G401.6 (cell line): ENCODE measurements around the gene SELENOT.

ENCODE experiments used
- FAIRE-seq: peaks from 2 replicates; lab custom pipeline; 2012; peaks lifted over from hg19 to GRCh38; lab: Jason Lieb, UNC

SELENOT gene

DNA sequence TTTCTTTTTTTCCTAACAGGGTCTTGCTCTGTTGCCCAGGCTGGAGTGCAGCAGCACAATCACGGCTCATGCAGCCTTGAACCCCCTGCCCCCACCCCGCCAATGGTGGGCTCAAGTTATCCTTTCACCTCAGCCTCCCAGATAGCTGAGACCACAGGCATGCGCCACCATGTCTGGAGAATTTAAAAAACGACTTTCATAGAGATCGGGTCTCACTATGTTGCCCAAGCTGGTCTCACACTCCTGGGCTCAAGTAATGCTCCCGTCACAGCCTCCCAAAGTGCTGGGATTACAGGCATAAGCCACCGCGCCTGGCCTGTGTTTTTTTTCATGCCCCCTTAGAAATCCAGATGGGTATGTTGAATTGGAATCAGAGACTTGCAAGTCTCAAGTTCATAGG is 60.3 kb downstream of the SELENOT start:
- FAIRE-seq: no peak

DNA sequence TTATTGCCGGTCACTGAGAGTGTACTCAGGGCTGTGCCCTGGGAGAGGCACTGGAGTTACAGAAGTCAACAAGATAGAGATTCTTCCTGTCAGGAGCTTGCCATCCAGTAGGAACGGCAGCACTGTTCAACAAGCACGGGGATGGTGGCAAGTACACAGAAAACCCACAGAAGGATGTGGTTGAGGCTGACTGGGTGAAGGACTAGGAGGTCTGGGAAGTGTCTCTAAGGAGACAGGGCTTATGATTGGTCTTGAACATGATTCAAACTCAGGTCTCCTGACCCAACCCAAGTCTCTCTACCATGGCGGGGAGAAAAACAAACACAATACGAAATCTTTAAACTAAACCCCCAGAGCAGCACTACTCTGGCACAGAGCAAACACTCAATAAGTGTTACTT is 63.0 kb downstream of the SELENOT start:
- no peak for FAIRE-seq

DNA sequence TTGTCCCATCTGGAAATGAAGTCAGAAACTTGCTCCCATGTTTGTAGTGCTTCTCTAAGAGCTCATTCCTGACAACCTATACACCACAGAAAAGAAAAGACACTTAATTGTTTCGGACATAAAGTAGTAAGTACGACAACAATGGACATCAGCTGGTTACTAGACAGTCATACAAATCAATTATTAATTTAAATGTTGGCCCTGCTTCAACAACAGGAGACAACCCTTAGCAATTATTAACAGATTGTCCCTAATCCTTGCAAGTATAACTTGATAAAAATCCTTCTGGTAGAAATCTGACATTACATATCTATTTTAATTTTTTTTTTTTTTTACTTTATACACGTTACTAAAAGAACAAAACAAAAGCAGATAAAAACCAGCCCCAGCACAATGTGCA is 70.8 kb downstream of the SELENOT start:
- no peak for FAIRE-seq

DNA sequence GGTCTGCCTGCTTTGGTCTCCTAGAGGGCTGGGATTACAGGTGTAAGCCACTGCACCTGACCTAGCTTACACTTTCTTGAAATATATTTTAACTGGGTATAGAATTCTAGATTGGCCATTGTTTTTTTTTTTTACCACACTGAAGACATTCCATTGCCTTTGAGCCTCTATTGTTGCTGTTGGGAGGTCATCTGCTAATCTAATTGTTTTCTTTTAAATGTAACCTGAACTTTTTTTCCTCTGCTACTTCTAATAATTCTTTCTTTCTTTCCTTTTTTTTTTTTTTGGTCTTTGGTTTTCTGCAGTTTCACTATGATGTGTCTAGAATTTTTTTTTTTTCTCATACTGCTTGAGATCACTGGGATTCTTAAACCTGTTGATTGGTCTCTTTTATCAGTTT is 72.5 kb downstream of the SELENOT start:
- FAIRE-seq: no peak
